HL-60/S4 (cell line): ENCODE results near the gene CPSF3.

Source experiments
- in situ Hi-C: fragments of 300-500 bp; cut with MboI; formaldehyde crosslinking; loops from 2 replicates; pipeline ENCODE4 v1.14.3; 2022; ENCODE audit warnings: low sequenced_read_pairs

The CPSF3 gene

DNA sequence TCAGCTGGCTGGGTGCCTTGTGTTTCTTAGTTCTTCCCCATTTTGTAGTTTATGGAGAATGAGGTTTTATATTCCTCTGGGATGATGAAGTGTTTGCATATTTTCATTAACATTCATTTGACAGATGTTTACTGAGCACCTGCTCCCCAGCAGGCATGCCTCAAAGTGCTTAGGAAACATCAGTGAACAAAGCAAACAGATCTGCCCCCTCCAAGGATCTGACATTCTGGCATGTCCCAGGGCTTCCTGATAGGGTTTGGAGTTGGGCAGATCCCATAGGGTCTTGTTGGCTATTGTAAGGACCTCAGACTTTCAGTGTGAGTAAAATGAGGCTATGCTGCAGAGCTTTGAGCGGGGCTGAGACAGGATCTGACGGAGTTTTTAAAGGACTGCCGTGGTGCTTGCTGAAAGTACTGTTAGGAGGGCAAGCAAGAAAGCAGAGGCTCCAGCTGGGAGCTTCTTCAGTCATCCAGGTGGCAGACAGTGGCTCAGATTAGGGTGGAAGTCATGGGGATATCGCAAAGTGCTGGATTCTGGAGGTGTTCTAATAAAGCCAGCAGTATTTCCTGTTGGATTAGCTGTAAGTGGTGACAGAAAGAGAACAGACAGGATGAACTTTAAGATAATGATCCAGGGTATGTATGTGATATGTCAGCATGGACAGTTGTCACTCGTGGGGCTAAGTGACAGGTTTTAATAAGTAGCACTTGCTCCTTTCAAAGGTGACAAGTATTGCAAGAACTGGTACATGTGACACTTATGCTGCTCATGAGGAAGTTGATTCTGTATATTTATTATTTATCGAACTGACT, 39.6 kb downstream of the CPSF3 start:
- in situ Hi-C loops = no loop called here

DNA sequence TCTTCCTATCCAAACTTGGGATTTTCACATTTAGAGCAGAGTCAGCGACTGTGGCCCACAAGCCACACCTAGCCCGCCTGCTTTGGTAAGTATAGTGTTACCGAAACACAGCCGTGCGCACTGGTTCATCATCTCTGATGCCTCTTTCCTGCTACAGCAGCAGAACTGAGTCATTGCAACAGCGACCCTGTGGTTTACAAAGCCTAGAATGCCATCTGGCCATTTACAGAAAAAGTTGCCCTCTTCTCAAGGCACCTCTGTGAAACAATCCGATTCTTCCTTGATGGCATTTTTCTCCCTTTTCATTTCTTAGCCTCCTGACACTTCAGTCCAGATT, 40.2 kb downstream of the CPSF3 start:
- in situ Hi-C loops = no loop called here

GRCh38 chr2:9465170-9465569, 41.7 kb downstream of the CPSF3 start:
- in situ Hi-C loops = no loop called here

GRCh38 chr2:9466147-9466683, 42.8 kb downstream of the CPSF3 start:
- in situ Hi-C loops = no loop called here

- in situ Hi-C loops = no loop called here
These were observed 44.2 kb downstream of the CPSF3 start for GRCh38 chr2:9467687-9468086.

- in situ Hi-C loops = no loop called here
These were observed 47.8 kb downstream of the CPSF3 start for GRCh38 chr2:9471206-9471605.

DNA sequence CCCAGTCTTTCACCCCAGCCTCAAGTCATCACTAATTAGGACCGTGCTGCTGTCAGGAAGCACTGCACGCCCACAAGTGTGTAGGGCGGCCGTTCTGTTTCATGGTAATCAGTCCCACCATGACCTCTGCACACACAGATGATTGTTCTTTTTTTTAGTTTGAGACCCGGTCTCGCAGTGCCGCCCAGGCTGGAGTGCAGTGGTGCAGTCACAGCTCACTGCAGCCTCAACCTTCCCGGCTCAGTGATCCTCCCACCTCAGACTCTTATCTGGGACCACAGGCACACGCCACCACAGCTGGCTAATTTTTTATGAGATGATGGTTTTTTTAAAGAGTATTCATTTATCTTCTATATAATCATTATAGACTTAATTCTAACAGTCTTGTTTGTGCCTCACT, 49.1 kb downstream of the CPSF3 start:
- in situ Hi-C loops = no loop called here

- in situ Hi-C loops = no loop called here
These were observed 50.0 kb downstream of the CPSF3 start for GRCh38 chr2:9473308-9473984.

DNA sequence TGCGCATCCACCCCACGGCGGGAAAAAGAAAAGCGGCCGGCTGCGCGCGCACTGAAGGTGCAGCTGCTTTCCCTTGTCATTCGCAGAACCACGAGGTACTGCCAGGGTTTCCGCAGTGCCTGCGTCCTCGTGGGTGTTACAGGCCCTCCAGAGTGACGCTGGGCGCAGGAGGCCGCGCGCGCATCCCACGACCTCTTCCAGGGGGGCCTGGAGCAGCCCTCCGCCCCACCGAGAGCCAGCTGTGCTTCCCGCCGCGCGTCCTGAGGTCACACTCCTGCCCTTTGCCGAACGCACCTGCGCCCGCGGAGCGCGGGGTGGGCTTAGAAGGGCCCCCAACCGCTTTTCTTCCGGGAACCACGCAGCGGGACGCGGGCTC, 50.5 kb downstream of the CPSF3 start:
- in situ Hi-C loops = no loop called here

DNA sequence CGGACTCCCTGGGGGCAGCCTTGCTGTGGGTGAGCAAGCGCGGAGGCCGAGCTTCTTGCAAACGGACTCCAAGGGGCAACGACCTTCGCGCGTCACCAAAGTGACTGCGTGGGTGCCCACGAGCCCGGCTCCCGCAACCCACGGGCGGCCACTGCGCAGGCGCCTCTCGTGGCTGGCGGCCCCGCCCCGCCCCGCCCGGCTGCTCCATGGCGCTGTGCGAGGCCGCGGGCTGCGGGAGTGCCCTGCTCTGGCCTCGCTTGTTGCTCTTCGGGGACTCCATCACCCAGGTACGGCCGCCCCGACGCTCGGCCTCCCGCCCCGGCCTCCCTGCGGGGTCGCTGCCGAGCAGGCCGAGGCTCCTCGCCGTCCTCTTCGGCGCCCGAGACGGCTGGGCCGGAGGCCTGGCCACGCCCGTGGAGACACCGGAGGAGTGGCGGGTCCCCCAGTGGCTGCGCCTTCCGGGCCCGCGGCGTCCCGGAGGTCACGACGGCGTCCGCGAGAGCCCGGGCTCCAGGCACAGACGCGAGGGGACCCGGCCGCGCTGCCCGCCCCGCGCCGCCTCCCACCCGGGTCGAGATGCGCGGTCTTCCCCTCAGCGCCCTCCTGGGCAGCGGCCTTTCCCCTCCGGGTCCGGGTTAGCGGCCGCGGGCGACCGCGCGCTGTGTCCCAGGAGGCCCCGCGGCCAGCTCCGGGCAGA, 51.1 kb downstream of the CPSF3 start, which contains the start of gene IAH1:
Gene IAH1 (plus strand): TSS at position 191 of the 697 bp plus-strand sequence. CDS start 16 bp downstream, at position 207.
- in situ Hi-C loops = no loop called here

- in situ Hi-C loops = no loop called here
These were observed 54.5 kb downstream of the CPSF3 start for GRCh38 chr2:9477914-9478313.

GRCh38 chr2:9478526-9478925, 55.1 kb downstream of the CPSF3 start:
- in situ Hi-C loops = no loop called here

GRCh38 chr2:9480157-9480556, 56.7 kb downstream of the CPSF3 start:
- in situ Hi-C loops = no loop called here

DNA sequence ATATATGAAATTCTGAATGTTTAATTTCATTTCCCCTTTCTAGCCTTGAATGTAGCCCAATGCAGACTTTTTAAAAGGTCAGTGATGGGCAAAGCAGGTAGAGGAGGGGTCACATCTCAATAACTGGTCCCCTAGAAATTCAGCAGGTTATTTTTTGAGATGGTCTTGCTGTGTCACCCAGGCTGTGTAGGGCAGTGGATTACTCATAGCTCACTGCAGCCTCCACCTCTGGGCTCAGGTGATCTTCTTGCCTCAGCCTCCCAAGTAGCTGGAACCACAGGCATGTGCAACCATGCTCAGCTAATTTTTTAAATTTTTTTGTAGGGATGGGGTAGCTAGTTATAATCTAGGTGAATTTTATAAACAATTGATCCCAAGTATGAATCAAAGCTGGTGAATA, 59.7 kb downstream of the CPSF3 start:
- in situ Hi-C loops = no loop called here

- in situ Hi-C loops = no loop called here
These were observed 61.1 kb downstream of the CPSF3 start for GRCh38 chr2:9484533-9484932.

GRCh38 chr2:9488583-9489547, 65.4 kb downstream of the CPSF3 start:
- in situ Hi-C loops = no loop called here

DNA sequence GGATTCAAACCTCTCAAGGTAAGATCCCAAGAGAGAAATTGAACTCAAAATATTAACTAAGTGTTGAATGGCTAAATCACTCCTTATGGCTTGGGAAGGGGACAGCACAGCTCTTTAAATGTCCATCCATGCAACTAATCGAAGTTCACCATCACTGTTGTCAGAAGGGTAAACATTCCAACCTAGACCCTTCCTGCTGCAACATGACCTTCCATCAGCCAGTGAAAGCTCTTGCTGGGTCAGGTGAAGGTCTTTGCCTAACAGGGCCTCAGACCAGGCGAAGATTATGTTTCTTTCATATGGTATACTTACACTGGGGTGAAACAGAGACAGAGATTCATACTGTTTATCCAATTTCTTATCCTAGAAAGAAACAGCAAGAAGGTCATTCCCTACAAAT, 67.3 kb downstream of the CPSF3 start:
- in situ Hi-C loops = no loop called here

GRCh38 chr2:9492927-9493326, 69.5 kb downstream of the CPSF3 start:
- in situ Hi-C loops = no loop called here

GRCh38 chr2:9493478-9493877, 70.0 kb downstream of the CPSF3 start:
- in situ Hi-C loops = no loop called here

- in situ Hi-C loops = no loop called here
These were observed 70.6 kb downstream of the CPSF3 start for GRCh38 chr2:9494081-9494480.

- in situ Hi-C loops = no loop called here
These were observed 73.6 kb downstream of the CPSF3 start for GRCh38 chr2:9497017-9497416.
